Esophagus muscularis mucosa (tissue), 4 donors: ENCODE measurements around the gene MSH3.

Experiments used
- CTCF ChIP-seq, 3 experiments: fragments of 200-600 bp in 2 of 3; fragments of 450-650 bp in 1 of 3; sonication (generic) in 2 of 3; IDR thresholded peaks; one replicate each; pipeline ENCODE4 v1.5.1; 2017 to 2019; ENCODE audit warnings: antibody characterized with exemption in 3 of 3, mild to moderate bottlenecking in 2 of 3, moderate library complexity in 1 of 3
- EP300 ChIP-seq: sonication (generic); formaldehyde crosslinking; IDR thresholded peaks from one replicate; pipeline ENCODE4 v1.6.1; 2017; ENCODE audit warnings: antibody characterized with exemption
- POLR2A ChIP-seq: fragments of 450-650 bp; IDR thresholded peaks from one replicate; pipeline ENCODE4 v1.6.1; 2017; ENCODE audit warnings: antibody characterized with exemption, moderate library complexity, mild to moderate bottlenecking, low read depth
- POLR2AphosphoS5 ChIP-seq, 2 donors: sonication (generic); formaldehyde crosslinking; IDR thresholded peaks; one replicate each; pipeline ENCODE4 v1.6.1; 2017; ENCODE audit warnings: antibody characterized with exemption in 2 of 2

DNA sequence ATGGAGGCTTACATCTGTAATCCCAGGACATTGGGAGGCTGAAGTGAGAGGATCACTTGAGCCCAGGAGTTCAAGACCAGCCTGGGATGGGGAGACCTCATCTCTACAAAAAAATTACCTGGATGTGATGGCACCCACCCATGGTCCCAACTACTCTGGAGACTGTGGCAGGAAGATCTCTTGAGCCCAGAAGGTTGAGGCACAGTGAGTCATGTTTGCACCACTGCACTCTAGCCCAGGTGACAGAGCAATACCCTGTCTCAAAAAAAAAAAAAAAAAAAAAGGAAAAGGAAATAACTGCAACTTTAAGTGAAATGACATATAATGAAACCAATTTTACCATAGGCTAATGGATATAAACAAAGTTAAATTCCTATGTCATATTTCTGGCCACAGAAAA is 152.5 kb downstream of the MSH3 start:
- TF ChIP-seq CTCF (IDR thresholded peaks at IDR 0.05): no peak
- TF ChIP-seq POLR2A: no peak
- TF ChIP-seq EP300: no peak
- no peak for TF ChIP-seq POLR2AphosphoS5 (IDR thresholded peaks at IDR 0.05)
